H1 (cell line): ENCODE data around the gene DPYSL3.

Source experiments
- CHD1 ChIP-seq: IDR thresholded peaks from 2 replicates; pipeline ENCODE4 v1.6.1; 2012; ENCODE audit warnings: low read depth, low read length, improper control_type of control experiment
- EP300 ChIP-seq, 2 experiments: IDR thresholded peaks; 1 replicate in 1 of 2; 2 replicates in 1 of 2; pipeline ENCODE4 v1.6.1; 2011 to 2012; ENCODE audit warnings: low read depth in 2 of 2, low read length in 2 of 2, mild to moderate bottlenecking in 2 of 2, borderline replicate concordance in 1 of 2, inconsistent platforms in 1 of 2, moderate library complexity in 1 of 2
- EZH2 ChIP-seq: fragments of 200-600 bp; sonication (generic); IDR thresholded peaks from 2 replicates; pipeline ENCODE4 v1.7.1; 2012; ENCODE audit warnings: low read depth, mild to moderate bottlenecking, moderate library complexity, low read length, inconsistent platforms; ENCODE audit not compliant: severe bottlenecking
- GTF2F1 ChIP-seq: IDR thresholded peaks from 2 replicates; pipeline ENCODE4 v1.6.1; 2012; ENCODE audit warnings: low read depth, low read length, improper control_type of control experiment, borderline replicate concordance
- HDAC6 ChIP-seq: IDR thresholded peaks from one replicate; pipeline ENCODE4 v1.7.1; 2012; ENCODE audit warnings: low read depth, mild to moderate bottlenecking, inconsistent platforms, low read length, moderate library complexity
- JUND ChIP-seq: IDR thresholded peaks from 2 replicates; pipeline ENCODE4 v1.6.1; 2011; ENCODE audit warnings: mild to moderate bottlenecking, improper control_type of control experiment, low read length
- POLR2A ChIP-seq, 2 experiments: IDR thresholded peaks; 1 replicate in 1 of 2; 2 replicates in 1 of 2; pipeline ENCODE4 v1.6.1; 2011; ENCODE audit warnings: low read depth in 2 of 2, low read length in 2 of 2, mild to moderate bottlenecking in 2 of 2; ENCODE audit errors: control extremely low read depth in 1 of 2
- POLR2AphosphoS5 ChIP-seq: IDR thresholded peaks from 2 replicates; pipeline ENCODE4 v1.6.1; 2011; ENCODE audit warnings: low read depth, low read length
- SRF ChIP-seq: IDR thresholded peaks from 2 replicates; pipeline ENCODE4 v1.6.1; 2011; ENCODE audit warnings: mild to moderate bottlenecking, low read depth, low read length, moderate library complexity
- TEAD4 ChIP-seq: IDR thresholded peaks from 2 replicates; pipeline ENCODE4 v1.6.1; 2012; ENCODE audit warnings: low read depth, low read length, inconsistent platforms, mixed read lengths
- YY1 ChIP-seq: IDR thresholded peaks from 2 replicates; pipeline ENCODE4 v1.6.1; 2011; ENCODE audit warnings: low read depth, mild to moderate bottlenecking, low read length
- TF ChIP-seq, protein P1 (sequence below): IDR thresholded peaks from 2 replicates; pipeline ENCODE4 v1.6.1; 2011; ENCODE audit warnings: low read length, improper control_type of control experiment
- TF ChIP-seq, protein P2 (sequence below), 3 experiments: IDR thresholded peaks; 1 replicate in 2 of 3; 2 replicates in 1 of 3; pipeline versions ENCODE4 v1.5.1 to v1.6.1; 2011; ENCODE audit warnings: low read length in 3 of 3, mild to moderate bottlenecking in 3 of 3, inconsistent platforms in 2 of 3, low read depth in 1 of 3, moderate library complexity in 1 of 3; ENCODE audit not compliant: insufficient read depth in 1 of 3; ENCODE audit errors: control extremely low read depth in 1 of 3

DNA sequence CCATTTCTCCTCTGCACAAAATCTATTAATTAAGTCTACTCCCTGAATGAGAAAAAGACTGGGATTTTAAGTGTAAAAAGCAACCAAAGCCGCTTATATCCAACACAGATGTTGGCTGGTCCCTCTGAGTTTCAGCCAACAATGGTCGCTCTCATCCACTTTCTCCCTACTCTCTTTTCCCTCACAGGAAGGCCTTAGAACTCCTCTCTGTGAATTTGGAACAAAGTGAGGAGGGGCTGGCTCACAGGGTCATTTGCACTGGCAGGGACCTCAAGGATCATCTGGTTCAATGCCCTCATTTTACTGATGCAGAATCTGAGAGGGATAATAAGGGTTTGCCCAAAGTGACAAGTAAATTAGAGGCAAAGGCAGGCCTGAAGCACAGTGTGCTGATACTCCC lies 64.0 kb downstream of the DPYSL3 start:
- no peak for TF ChIP-seq EP300 (IDR thresholded peaks at IDR 0.05; ENCODE audit: borderline replicate concordance in 1 of 2, low read depth in 2 of 2, low read length in 2 of 2)
- TF ChIP-seq, protein P1, sequence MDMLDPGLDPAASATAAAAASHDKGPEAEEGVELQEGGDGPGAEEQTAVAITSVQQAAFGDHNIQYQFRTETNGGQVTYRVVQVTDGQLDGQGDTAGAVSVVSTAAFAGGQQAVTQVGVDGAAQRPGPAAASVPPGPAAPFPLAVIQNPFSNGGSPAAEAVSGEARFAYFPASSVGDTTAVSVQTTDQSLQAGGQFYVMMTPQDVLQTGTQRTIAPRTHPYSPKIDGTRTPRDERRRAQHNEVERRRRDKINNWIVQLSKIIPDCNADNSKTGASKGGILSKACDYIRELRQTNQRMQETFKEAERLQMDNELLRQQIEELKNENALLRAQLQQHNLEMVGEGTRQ = no peak
- TF ChIP-seq EZH2 = no peak
- TF ChIP-seq HDAC6 = no peak
- no peak for TF ChIP-seq GTF2F1
- no peak for TF ChIP-seq TEAD4
- no peak for TF ChIP-seq JUND
- TF ChIP-seq POLR2AphosphoS5 = no peak
- TF ChIP-seq YY1 = no peak
- TF ChIP-seq, protein P2, sequence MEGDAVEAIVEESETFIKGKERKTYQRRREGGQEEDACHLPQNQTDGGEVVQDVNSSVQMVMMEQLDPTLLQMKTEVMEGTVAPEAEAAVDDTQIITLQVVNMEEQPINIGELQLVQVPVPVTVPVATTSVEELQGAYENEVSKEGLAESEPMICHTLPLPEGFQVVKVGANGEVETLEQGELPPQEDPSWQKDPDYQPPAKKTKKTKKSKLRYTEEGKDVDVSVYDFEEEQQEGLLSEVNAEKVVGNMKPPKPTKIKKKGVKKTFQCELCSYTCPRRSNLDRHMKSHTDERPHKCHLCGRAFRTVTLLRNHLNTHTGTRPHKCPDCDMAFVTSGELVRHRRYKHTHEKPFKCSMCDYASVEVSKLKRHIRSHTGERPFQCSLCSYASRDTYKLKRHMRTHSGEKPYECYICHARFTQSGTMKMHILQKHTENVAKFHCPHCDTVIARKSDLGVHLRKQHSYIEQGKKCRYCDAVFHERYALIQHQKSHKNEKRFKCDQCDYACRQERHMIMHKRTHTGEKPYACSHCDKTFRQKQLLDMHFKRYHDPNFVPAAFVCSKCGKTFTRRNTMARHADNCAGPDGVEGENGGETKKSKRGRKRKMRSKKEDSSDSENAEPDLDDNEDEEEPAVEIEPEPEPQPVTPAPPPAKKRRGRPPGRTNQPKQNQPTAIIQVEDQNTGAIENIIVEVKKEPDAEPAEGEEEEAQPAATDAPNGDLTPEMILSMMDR (IDR thresholded peaks at IDR 0.05; ENCODE audit: control extremely low read depth in 1 of 3, insufficient read depth in 1 of 3, low read depth in 1 of 3, low read length in 3 of 3) = no peak
- TF ChIP-seq POLR2A (IDR thresholded peaks at IDR 0.05; ENCODE audit: control extremely low read depth in 1 of 2, low read depth in 2 of 2, low read length in 2 of 2) = no peak
- no peak for TF ChIP-seq SRF
- no peak for TF ChIP-seq CHD1
